Measurements from ENCODE around the gene CD63.

Gene CD63

DNA sequence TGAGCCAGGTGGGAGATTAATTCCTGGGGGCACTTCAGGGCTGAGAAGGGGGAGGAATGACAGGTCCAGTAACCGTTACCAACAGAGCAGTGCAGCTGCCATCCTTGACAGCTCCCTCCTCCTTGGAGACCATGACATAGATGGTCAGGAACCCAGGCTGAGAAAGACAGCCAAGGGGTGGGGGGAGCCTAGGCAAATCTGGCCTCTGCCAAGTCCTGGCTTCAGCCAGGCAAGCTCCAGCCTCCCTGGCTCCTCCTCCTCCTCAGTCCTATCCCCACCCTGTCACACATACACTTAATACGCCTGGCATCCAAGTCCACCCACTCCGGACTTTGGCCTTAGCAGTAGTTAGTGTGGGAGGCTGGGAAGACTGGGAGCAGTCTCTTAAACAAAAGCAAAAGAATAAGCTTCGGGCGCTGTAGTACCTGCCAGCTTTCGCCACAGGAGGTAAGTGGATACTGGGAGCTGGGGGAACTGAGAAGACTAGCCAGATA, 8.7 kb downstream of the CD63 start, which contains the start of gene RDH5:
Gene RDH5, plus strand, starts transcription at position 323 of the 494 bp plus-strand sequence. CDS start 792 bp downstream, outside the sequence.
- DNase-seq: no peak

DNA sequence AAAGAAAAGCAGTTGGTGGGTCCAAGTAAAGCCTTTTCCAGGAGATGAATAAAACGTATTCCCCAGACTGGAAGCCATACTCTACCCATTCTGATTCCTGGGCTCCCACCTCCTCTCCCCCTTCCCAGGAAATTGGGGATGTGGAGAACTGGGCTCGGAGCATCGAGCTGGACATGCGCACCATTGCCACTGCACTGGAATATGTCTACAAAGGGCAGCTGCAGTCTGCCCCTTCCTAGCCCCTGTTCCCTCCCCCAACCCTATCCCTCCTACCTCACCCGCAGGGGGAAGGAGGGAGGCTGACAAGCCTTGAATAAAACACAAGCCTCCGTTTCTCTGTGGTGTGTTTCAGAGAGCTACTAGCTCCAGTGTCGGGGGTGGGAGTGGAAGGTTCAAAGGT, 9.4 kb downstream of the CD63 start:
- no peak for DNase-seq

- DNase-seq: no peak
Measured at GRCh38 chr12:55718624-55719275, 10.1 kb downstream of the CD63 start.

- DNase-seq: no peak
Measured at GRCh38 chr12:55718015-55718414, 10.8 kb downstream of the CD63 start.

DNA sequence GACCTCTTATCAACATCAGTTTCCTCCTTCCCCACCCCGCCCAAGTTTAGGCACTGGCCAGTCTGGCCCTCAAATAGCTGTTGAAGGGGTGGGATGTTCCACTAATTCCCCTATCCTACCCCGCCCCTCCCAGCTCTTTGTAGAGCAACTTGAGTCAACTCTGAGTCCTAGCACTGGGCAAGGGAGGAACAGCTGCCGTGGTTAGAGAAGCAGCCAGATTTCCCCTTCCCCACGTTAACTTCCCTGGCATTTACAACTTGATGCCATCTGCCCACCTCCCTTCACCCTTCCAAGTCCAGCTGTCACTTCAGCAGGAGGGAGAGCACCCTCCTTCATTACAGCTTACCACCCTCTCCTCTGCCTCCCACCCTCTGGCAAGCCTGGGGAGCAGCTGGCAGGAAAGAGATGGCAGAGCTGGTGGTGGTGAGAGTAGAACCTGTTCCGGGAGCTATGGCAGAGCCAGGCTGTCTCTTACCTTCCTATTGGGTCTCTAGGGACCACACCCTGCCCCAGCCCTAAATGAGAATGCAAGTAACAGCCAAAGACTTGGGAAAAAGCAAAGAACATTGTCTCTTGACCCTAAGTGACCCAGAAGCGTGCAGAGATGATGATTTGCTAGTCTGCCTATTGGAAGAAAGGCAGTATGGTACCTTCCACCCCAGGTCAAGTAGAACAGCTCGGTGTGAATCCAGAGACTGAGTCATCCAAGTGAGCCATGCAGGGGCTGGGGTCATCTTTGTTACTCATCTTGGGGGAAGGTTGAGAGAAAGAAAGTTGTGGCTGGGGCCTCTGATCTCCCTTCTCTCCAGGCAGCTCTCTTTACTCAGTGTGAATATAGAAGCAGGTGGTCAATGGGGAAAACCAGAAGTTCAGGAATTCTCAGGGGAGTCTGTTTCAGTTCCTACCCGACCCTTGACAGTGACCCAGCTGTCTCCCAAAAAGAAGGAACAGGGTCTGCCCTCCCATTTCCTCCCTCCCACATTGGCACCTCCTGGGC, 11.5 kb downstream of the CD63 start:
- DNase-seq: peak; percentile 82

GRCh38 chr12:55716582-55716957, 12.2 kb downstream of the CD63 start:
- no peak for DNase-seq

DNA sequence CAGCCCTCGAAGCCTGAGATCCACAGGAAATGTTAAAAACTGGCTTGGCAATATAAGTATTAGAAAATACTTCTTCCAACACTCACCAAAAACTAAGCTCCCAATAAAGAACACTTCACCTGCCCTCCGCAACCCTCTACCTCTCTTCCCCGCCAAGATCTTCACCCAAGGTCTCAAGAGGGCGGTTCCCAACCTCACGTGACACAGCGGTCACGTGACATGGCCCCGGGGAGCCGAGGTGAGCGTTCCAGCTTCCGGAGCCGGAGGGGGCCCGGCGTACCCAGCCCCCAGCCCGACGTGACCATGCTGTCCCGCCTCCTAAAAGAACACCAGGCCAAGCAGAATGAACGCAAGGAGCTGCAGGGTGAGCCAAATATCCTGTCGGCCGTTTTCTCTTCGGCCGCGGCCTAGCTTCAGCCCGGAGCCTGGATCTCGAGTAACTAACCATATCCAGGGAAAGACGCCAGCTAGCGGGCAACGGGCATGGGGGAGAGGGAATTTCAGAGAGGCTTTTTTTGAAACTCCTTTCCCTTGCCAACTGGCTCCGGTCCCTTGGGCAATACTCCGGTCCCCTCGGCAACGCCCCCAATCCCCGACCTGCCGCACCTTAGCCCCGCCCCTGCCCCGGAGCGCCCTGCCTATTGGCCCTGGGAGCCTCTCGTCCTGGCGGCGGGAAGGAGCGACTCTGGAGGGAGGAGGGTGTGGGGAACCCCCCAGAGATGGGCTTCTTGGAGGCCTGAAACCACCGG, 12.8 kb downstream of the CD63 start, which contains the start of gene BLOC1S1:
Gene BLOC1S1, plus strand, starts transcription at position 214 of the 749 bp plus-strand sequence. Its CDS starts 6 bp downstream, at position 220.
- peak; percentile 99 for DNase-seq

DNA sequence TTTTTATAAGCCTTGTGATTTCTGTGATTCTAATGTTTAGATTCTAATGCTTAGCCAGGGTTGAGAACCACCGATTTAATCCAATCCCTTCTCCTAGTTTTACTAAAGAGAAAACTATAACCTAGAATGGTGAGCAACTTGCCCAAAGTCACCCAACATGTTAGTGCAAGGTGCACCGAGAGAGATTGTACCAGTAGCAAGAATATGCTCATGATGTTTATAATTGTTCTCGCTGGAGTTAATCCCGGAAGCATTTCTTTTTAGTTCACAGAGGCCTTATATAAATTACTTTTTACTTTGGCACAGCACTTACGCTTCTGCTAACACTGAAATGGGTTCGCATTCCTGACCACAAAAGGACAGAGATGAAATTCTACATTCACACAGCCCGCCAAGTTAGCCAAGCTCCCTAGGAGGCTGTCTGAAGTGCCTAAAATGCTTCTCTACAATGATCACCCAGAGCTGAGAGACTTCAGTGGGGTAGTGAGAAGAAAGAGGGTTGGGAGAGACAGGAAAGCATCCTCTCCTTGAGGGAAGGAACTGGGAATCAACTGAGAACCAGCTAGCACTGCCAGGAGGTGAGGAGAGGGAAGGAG, 13.5 kb downstream of the CD63 start:
- DNase-seq: peak; percentile 48

GRCh38 chr12:55713721-55714120, 15.1 kb downstream of the CD63 start:
- no peak for DNase-seq

DNA sequence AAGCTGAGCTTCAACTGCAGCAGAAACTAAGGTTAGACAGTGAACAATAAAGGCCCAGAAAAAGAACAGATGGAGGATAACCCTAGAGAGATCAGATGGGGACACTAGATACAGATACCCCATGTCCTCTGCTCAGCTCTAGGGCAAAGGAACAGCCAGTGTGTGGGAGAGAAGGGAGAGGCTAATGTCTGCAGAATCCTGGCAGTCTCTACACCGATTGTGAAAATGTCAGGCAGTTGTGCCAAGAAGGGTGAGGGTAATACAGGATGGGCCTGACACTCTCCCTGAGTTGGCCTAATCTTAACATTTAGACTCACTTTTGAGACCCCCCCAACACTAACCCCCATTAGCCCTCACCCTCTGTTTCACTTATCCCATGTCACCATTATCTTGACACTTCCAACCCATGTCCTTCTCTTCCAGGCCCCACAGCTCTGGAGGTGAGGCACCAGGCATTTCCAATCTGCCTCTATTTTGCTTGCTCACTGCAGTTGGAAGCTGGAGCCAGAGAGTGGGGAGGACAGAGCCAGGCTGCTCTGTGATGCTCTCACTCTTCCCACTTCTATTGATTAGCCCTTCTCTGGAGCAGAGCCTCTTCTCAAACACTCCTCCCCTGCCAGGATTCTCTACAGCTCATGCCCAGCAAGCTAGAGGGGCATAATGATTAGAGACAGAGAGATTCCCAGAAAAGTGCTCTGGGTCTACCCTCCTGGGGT, 16.0 kb downstream of the CD63 start:
- DNase-seq: no peak

GRCh38 chr12:55711786-55712553, 16.8 kb downstream of the CD63 start:
- no peak for DNase-seq

DNA sequence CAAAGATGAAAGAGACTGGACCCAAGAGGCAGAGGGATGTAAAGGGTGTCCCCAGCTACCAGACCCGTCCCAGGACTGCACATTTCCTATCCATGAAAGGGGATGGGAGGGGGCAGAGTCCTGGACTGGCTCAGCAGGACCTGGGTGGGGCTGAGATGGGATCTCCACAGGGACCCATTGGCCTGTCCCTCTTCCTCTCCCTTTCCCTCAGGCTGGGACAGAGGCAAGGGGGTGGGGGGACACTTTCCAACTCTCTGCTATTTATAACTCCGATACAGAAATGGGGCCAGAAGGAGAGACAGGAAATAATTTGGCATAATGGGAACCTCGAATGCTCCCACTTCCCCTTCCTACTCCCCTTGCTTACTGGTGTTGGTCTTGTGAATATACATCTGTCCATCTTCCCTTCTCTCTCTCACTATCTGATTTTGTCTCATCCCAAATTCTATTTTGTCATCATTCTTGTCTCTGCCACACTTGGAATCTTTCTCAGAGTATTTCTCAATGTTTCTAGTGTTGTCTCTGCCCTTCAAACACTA, 20.0 kb downstream of the CD63 start:
- no peak for DNase-seq

GRCh38 chr12:55707841-55708694, 20.7 kb downstream of the CD63 start, which contains the start of gene ITGA7:
ITGA7 (minus strand) TSS chr12:55707904; CDS start chr12:55707682, 222 bp downstream.
- DNase-seq: peak; percentile 89

GRCh38 chr12:55707219-55707671, 21.6 kb downstream of the CD63 start:
- DNase-seq: peak; percentile 41

DNA sequence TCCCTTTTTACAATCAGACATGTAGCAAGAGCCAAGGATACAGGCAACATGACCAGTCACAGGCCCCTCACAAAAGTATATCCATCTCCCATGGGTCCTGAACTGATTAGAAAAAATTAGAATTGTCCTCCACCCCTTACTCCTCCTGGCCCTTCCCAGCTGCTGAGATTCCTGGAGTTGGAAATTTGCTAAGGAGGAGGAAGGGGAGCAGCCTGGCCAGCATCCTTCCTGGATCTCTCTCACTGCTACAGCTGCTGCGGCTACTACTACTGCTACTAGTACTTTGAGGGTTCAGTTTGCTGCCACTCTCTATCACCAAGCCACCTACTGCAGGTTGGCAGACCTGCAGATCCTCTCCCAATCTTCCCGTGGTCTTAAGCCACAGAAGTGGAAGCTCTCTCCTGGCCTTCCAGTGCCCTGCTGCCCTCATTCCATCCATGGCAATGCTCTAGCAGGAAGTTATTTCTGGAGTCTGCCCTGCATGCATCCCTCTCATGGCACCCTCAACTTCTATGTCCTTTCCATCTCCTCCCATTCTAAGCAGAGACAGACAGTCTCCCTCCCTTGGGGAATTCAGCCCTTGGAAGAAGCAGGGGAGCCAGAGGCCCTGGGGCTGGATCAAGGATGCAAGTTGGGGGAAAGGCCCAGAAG, 22.1 kb downstream of the CD63 start:
- DNase-seq: no peak

DNA sequence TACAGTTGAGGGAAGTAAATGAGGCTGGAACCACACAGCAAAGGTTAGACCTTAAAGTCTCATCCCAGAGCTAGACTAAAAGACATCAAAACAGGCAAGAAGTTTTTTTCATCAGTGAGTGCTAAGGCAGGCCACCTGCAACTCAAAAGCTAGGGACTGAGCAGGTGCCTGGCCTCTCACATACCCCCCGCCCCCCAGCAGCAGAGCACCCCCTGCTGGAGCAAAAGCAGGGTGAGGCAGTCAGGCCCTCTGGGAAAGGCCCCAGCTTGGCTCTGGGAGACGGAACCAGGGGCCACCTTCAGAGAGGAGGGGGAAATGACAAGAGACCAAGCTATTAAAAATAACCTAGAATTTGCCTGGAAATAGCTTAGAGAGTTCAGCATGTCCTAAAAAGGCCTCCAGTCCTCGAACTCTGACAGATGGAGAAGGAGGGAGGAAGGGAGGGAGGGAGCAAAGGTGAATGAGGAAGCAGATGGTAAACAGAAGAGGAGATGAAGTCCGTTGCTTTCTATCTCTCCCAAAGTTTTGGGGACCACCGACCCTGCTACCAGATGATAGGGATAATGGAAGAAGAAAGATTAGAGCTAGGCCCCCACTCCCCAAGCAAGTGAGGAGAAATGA, 22.9 kb downstream of the CD63 start:
- peak; percentile 36 for DNase-seq

DNA sequence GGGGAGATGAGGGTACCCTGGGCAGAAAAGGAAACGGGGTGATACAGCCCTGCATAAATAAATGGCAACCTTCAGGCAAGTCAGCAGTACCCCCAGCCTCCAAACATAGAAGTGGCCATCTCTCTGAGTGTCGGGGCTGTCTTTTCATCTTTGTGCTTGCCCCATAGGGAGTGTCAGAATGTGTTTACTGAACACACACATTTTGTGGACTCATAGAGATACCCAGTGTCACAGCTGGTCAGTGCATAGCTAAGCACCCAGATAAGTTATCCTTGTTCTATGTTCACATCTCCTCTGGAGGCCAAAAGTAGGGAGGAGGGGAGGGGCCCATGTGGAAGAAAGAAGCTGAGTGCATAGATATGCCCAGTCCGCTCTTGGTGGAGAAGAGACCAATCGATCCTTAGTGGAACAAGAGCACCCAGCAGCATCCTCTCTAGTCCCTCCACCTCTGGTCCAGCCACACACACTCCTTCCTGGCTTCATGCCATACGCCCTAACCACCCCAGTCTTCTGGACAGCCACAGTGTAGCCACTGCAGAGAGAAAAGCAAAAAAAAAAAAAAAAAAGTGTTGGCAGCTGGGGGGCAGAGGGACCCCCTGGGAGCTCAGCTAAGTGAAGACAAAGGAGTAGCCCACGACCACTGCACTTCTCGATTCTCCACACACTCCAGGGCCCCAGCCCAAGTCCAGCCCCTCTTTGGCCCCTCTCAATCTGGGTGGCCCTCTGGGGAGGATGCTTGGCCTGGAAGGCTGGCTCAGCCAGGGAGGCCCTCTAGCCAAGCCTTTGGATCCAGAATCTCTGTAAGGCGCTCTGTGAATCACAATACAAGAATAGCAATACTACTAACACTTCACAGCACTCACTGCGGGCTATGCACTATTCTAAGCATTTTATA, 23.7 kb downstream of the CD63 start:
- no peak for DNase-seq

Measured in NCI-H69 (cell line).